ENCODE measurements around the gene NUDT22.

DNA sequence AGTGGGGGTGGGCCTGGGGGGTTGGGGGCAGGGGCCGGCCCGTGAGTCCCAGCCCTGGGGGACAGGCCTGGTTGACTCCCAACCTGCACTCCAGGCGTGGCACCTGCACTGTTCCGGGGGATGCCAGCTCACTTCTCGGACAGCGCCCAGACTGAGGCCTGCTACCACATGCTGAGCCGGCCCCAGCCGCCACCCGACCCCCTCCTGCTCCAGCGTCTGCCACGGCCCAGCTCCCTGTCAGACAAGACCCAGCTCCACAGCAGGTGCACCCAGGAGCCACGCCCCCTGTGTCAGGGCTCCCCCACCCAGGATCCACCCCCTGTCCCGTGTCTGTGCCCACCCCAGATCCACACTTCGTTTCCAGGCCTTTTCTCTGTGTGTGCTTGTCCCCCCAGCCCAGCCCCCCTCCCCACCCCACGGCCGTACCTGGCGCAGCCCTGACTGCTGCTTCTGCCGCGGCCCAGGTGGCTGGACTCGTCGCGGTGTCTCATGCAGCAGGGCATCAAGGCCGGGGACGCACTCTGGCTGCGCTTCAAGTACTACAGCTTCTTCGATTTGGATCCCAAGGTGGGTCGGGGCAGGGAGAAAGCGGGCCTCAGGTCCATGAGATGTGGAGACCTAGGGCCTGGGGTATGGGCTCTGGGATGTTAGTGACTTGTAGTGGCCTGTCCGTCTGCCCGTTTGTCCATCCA is 14.7 kb upstream of the NUDT22 start:
- TF ChIP-seq, protein P1, sequence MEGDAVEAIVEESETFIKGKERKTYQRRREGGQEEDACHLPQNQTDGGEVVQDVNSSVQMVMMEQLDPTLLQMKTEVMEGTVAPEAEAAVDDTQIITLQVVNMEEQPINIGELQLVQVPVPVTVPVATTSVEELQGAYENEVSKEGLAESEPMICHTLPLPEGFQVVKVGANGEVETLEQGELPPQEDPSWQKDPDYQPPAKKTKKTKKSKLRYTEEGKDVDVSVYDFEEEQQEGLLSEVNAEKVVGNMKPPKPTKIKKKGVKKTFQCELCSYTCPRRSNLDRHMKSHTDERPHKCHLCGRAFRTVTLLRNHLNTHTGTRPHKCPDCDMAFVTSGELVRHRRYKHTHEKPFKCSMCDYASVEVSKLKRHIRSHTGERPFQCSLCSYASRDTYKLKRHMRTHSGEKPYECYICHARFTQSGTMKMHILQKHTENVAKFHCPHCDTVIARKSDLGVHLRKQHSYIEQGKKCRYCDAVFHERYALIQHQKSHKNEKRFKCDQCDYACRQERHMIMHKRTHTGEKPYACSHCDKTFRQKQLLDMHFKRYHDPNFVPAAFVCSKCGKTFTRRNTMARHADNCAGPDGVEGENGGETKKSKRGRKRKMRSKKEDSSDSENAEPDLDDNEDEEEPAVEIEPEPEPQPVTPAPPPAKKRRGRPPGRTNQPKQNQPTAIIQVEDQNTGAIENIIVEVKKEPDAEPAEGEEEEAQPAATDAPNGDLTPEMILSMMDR (IDR thresholded peaks at IDR 0.05) = no peak
- no peak for TF ChIP-seq POLR2A (IDR thresholded peaks at IDR 0.05)

Data from heart left ventricle (tissue), 13 donors.